ENCODE results near the gene ERVH48-1.
"Not testable (repeated sequence)": the region's sequence is repeated elsewhere in the genome, so short reads cannot be mapped to it uniquely, and the experiment has no call there.

The ERVH48-1 gene

GRCh38 chr21:42925114-42925926 is at the start of gene ERVH48-1:
Gene ERVH48-1 (minus strand): TSS chr21:42925630. CDS start chr21:42919006, 6,624 bp downstream.
- DNase-seq (ENCODE audit: low spot score), result no peak

DNA sequence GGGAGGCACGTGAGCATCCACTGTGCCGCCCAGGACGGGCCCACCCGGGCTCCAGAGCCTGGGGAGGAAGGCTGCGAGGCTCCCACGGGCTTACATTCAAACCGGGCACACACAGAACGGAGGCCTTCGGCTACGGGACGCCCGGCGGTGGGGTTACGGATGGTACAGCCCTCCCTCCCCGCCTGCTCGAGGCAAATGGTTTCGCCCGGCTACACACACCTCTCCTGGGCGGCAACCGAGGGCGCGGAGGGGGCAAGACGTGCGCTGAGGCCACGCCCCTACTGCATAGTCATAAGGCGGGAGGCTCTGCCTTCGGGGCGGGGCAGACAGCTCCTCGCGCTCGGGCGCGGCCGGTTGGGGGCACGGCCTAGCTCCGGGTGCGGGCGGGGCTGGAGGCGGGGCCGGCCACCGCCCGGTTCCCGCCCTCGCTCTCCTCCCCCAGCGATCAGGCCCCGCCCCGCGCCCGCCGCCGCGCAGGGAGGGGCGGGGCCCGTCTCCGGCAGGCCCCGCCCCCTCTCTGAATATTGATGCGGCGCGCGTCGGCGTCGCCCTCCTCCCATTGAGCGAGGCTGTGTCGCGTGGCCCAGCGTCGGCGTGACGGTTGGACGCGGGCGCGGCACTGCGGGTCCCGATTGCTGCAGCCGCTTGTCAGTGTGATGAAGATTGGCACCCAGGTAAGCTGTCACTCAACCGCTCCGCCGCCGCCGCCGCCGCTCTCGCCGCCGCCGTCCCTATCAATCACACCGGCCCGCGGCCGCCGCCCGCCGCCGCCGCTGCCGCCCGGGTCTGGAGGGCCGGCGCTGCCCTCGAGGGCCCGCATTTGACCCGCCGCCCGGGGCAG is 48.8 kb upstream of the ERVH48-1 start, which contains the start of gene PKNOX1:
Gene PKNOX1, plus strand, starts transcription at position 572 of the 841 bp plus-strand sequence. CDS start 29,820 bp downstream, outside the sequence.
- DNase-seq (ENCODE audit: low spot score), result peak; percentile 98

DNA sequence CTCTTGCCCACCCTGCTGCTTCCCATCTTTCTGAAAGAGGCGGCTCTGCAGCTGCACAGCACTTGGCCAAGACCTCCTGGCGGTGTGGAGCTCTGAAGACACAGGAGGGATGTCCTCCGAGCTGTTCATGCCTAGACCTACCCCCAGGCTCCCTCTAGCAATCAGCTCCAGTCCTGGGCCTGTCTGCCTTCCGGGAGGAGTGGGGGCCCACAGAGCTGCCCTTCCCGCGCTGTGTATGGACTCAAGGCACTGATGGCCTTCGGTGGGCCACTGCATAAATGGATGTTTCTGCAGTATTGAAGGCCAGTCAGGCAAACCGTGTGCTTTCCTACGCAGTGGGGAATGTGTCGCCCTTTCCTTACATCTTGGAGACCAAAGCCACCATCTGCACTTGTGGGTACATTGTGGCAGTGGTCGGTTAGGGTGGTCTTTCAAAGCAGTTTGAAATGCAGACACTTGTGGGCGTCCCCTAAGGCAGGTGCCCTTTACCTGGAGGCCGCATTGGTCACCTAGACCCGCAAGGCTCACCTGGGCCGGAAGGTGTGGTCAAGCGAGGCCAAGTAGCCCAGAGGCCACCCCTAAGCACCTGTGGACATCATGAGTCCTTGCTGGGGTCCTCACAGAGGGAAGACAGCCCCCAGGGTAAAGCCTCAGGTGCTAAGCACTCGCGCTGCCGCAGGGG is 48.0 kb upstream of the ERVH48-1 start:
- no peak for DNase-seq (ENCODE audit: low spot score)

DNA sequence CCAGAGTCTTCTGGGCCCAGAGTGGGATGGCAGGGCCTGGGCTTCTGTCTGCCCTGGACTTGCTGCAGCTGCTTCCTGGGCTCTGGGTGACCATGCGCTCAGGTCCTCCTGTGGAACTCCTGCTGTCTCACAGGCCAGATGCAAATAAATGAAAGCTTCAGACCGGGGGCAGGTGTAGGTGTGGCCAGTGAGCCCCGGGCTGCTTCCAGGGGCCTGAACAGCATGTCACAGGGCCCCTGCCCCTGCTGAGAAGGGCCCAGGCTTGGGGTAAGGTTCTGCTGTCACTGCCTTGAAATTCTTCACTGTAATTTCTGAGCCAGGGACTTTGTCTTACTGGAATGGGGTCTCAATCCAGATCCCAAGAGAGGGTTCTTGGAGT is 46.5 kb upstream of the ERVH48-1 start:
- DNase-seq (ENCODE audit: low spot score), result no peak

- DNase-seq (ENCODE audit: low spot score), result no peak
These were observed 45.7 kb upstream of the ERVH48-1 start for GRCh38 chr21:42970946-42971653.

GRCh38 chr21:42969193-42969600 is 43.8 kb upstream of the ERVH48-1 start:
- DNase-seq (ENCODE audit: low spot score), result no peak

GRCh38 chr21:42967616-42968015 is 42.2 kb upstream of the ERVH48-1 start:
- DNase-seq (ENCODE audit: low spot score), result not testable (repeated sequence)

DNA sequence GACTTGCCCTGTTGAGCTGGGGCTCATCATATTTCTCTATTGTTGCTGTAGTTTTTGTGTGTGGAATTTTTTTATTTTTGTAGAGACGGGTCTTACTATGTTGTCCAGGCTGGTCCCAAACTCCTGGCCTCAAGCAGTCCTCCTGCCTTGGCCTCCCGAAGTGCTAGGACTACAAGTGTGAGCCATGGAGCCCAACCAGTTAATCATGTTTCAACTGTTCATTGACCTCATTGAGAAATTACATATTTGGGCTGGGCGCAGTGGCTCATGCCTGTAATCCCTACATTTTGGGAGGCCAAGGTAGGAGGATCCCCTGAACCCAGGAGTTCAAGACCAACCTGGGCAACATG is 39.8 kb upstream of the ERVH48-1 start:
- no peak for DNase-seq (ENCODE audit: low spot score)

GRCh38 chr21:42964546-42965210 is 39.2 kb upstream of the ERVH48-1 start:
- no peak for DNase-seq (ENCODE audit: low spot score)

GRCh38 chr21:42964086-42964485 is 38.7 kb upstream of the ERVH48-1 start:
- DNase-seq (ENCODE audit: low spot score), result no peak

DNA sequence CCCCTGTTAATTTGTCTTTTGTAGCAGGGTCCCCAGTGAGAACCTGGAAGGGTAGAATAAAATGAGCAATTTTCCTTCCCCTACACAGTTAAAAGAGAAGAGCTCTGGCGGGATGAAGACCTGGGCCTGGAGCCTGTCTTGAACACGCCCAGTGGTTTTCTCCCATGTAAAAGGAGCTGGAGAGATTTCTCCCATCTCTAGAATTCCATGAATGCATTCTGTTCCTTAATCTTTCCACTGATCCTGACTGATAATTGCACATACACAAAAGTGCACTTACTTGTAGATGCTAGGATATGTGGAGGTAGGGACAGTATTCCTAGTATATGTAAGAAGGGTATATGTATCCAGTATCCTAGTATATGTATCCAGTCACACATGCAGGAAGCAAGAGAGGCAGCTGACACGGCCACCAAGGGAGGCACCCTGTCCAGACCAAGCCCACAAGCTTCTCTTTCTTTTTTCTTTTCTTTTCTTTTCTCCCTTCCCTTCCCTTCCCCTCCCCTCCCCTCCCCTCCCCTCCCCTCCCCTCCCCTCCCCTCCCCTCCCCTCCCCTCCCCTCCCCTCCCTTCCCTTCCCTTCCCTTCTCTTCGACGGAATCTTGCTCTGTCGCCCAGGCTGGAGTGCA is 37.1 kb upstream of the ERVH48-1 start:
- DNase-seq (ENCODE audit: low spot score), result no peak

GRCh38 chr21:42959728-42960127 is 34.3 kb upstream of the ERVH48-1 start:
- DNase-seq (ENCODE audit: low spot score), result no peak

DNA sequence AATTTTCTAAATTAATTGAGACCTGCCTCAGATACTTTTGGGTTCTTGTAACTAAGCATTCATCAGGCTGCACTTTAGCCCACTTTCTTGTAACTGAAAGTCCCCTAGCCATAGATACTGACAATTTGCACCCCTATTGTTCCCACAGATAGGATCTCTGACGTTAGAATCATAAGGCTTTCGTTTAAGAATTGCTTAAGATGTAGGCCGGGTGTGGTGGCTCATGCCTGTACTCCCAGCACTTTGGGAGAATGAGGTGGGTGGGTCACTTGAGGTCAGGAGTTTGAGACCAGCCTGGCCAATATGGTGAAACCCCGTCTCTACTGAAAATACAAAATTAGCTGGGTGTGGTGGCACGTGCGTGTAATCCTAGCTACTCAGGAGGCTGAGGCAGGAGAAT is 32.7 kb upstream of the ERVH48-1 start:
- DNase-seq (ENCODE audit: low spot score), result not testable (repeated sequence)

DNA sequence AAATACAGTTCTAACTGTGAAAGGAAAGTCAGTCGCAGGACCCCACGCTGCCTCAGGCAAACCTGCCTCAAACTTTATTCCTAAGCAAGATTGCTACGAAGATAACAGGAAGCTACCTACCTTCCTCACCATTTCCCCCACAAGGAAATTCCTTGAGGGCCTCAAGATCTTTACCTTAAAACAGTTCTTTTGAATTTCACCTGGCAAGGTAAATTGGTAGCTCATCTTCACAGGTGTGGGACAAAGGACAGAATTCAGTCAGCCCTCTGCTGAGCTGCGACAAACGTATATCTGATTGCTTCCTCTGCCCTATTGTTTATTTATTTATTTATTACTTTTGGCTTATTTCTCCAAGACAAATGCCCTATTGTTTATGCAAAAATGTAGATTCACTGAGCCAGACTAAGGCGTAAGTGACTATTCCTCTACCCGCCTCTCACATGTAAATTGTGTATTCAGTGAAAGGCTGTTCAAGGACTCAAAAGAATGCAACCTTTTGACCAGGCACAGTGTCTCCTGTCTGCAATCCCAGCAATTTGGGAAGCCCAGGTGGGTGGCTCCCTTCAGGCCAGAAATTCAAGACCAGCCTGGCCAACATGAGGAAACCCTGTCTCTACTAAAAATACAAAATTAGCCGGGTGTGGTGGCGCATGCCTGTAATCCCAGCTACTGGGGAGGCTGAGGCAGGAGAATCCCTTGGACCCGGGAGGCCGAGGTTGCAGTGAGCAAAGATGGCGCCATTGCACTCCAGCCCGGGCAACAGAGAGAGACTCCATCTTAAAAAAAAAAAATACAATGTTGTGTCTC is 31.6 kb upstream of the ERVH48-1 start:
- DNase-seq (ENCODE audit: low spot score), result no peak

- not testable (repeated sequence) for DNase-seq (ENCODE audit: low spot score)
These were observed 25.8 kb upstream of the ERVH48-1 start for GRCh38 chr21:42951193-42951592.

DNA sequence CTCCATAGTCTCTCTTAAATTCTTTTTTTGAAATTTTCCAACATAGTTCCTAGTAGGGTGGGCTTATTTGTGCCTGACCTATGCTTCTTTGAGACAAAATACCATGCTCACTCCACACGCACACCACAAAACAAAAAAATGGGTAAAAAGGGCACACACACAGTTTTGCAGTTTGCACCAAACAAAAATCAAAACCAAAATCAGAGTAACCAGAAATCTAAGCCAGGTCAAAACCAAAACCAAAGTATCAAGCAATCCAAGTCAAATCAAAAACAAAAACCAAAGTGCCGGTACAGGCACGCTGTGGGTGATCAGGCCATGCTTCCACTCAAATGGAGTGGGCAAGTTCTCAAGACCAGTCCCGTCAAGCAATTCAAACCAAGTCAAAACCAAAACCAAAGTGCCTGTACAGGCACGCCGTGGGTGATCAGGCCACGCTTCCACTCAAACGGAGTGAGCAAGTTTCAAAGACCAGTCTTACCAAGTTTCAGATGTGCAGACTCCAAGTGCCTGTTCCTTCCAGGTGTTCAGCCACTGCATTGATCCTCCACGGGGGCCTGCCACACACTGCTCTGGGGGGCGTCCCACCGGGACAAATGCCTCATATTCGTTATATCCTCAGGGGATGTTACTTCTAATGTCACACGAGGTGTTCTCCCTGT is 23.8 kb upstream of the ERVH48-1 start:
- not testable (repeated sequence) for DNase-seq (ENCODE audit: low spot score)

- no peak for DNase-seq (ENCODE audit: low spot score)
These were observed 16.8 kb upstream of the ERVH48-1 start for GRCh38 chr21:42942244-42942643.

GRCh38 chr21:42941696-42942085 is 16.3 kb upstream of the ERVH48-1 start:
- DNase-seq (ENCODE audit: low spot score), result no peak

All from pons (tissue), 1 donor.